H1 (cell line): Measurements from ENCODE around the gene DHRS9.

Source experiments
- ASH2L ChIP-seq: fragments of 200-600, 300-600 bp; sonication (generic); IDR thresholded peaks from one replicate; pipeline ENCODE4 v1.7.1; 2017; ENCODE audit warnings: low read length
- CHD2 ChIP-seq: IDR thresholded peaks from 2 replicates; pipeline ENCODE4 v1.6.1; 2012; ENCODE audit warnings: low read length, improper control_type of control experiment
- EGR1 ChIP-seq: IDR thresholded peaks from 2 replicates; pipeline ENCODE4 v1.6.1; 2011; ENCODE audit warnings: low read depth, low read length, borderline replicate concordance
- EP300 ChIP-seq, 2 experiments: IDR thresholded peaks; 1 replicate in 1 of 2; 2 replicates in 1 of 2; pipeline ENCODE4 v1.6.1; 2011 to 2012; ENCODE audit warnings: low read depth in 2 of 2, low read length in 2 of 2, mild to moderate bottlenecking in 2 of 2, borderline replicate concordance in 1 of 2, inconsistent platforms in 1 of 2, moderate library complexity in 1 of 2
- EZH2 ChIP-seq: fragments of 200-600 bp; sonication (generic); IDR thresholded peaks from 2 replicates; pipeline ENCODE4 v1.7.1; 2012; ENCODE audit warnings: low read depth, mild to moderate bottlenecking, moderate library complexity, low read length, inconsistent platforms; ENCODE audit not compliant: severe bottlenecking
- KDM1A ChIP-seq: fragments of 200-600, 300-600 bp; sonication (generic); IDR thresholded peaks from 2 replicates; pipeline ENCODE4 v1.7.1; 2016; ENCODE audit warnings: mild to moderate bottlenecking, low read length, borderline replicate concordance
- RFX5 ChIP-seq: IDR thresholded peaks from 2 replicates; pipeline ENCODE4 v1.6.1; 2011; ENCODE audit warnings: low read depth, low read length, improper control_type of control experiment, borderline replicate concordance
- YY1 ChIP-seq: IDR thresholded peaks from 2 replicates; pipeline ENCODE4 v1.6.1; 2011; ENCODE audit warnings: low read depth, mild to moderate bottlenecking, low read length
- TF ChIP-seq, protein P1 (sequence below), 3 experiments: IDR thresholded peaks; 1 replicate in 2 of 3; 2 replicates in 1 of 3; pipeline versions ENCODE4 v1.5.1 to v1.6.1; 2011; ENCODE audit warnings: low read length in 3 of 3, mild to moderate bottlenecking in 3 of 3, inconsistent platforms in 2 of 3, low read depth in 1 of 3, moderate library complexity in 1 of 3; ENCODE audit not compliant: insufficient read depth in 1 of 3; ENCODE audit errors: control extremely low read depth in 1 of 3

DNA sequence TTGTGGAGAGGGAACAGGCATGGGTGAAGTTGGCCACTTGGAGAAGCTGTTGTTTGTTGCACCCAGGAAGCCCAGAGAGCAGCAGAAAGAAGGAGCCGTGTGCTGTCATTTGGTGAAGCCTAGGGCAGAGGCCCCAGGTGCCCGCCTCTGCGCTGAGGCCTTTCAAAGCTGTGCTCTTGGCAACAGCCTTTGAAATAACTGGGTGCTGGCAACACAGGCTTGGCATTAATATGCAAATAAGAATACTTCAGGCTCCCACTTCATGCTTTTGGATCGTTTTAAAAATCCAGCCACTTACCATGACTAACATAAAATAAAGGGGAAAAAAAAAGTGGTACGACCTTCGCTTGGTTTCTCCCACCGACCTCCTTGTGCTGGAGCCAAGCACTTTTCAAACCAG lies 41.1 kb downstream of the DHRS9 start:
- TF ChIP-seq YY1, result no peak
- TF ChIP-seq EZH2, result no peak
- TF ChIP-seq, protein P1, sequence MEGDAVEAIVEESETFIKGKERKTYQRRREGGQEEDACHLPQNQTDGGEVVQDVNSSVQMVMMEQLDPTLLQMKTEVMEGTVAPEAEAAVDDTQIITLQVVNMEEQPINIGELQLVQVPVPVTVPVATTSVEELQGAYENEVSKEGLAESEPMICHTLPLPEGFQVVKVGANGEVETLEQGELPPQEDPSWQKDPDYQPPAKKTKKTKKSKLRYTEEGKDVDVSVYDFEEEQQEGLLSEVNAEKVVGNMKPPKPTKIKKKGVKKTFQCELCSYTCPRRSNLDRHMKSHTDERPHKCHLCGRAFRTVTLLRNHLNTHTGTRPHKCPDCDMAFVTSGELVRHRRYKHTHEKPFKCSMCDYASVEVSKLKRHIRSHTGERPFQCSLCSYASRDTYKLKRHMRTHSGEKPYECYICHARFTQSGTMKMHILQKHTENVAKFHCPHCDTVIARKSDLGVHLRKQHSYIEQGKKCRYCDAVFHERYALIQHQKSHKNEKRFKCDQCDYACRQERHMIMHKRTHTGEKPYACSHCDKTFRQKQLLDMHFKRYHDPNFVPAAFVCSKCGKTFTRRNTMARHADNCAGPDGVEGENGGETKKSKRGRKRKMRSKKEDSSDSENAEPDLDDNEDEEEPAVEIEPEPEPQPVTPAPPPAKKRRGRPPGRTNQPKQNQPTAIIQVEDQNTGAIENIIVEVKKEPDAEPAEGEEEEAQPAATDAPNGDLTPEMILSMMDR (IDR thresholded peaks at IDR 0.05; ENCODE audit: control extremely low read depth in 1 of 3, insufficient read depth in 1 of 3, low read depth in 1 of 3, low read length in 3 of 3), result no peak
- no peak for TF ChIP-seq CHD2
- no peak for TF ChIP-seq RFX5
- no peak for TF ChIP-seq KDM1A
- no peak for TF ChIP-seq EP300 (IDR thresholded peaks at IDR 0.05; ENCODE audit: borderline replicate concordance in 1 of 2, low read depth in 2 of 2, low read length in 2 of 2)
- no peak for TF ChIP-seq EGR1
- no peak for TF ChIP-seq ASH2L
